ENCODE data around the gene WNT3A. TPM values are rescaled to one million over a fixed set of nuclear protein-coding genes. Genes with fewer than 3 reads are reported as not detected.

The WNT3A gene
- total RNA-seq, 2 experiments from 2014 or later, result not detected

DNA sequence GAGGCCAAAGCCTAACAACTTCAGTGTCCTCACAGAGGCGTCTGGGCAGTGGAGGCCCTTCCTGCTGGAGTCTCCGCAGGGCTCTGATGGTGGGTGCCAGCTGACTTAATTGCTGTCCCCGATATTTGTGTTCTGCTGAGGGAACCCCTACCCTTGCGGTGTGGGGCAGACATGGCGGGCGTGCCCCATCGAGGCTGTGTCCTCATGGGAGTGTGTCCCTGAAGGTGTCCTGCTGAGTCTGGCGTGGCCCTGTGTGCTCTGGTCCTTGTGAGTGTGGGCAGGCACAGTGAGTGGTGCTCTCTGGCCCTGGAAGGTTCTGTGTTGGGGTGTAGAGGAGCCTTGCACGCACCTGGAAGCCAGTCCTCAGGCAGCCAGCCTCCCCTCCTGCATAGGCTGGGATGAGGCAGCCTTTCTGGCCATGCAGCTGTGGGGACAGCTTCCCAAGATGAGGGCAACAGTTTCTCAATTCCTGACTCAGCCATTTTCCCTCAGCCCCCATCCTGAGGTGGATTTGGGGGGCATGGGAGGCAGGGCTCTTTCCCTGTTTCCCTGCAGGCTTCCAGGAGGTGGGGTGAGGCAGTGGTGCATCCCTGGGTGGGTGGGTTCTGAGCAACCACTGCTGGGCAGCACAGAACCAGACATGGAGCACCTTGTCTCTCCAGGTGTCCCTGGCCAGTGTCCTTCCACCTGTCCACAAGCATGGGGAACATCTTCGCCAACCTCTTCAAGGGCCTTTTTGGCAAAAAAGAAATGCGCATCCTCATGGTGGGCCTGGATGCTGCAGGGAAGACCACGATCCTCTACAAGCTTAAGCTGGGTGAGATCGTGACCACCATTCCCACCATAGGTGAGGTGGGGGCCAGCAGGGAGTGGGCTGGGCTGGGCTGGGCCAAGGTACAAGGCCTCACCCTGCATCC, 89.9 kb downstream of the WNT3A start:
- intact Hi-C loops (cut with micrococcal nuclease), result no loop called here
- no peak overlapping the region for H3K27ac Mint-ChIP-seq
- H3K4me3 Mint-ChIP-seq, result no peak overlapping the region
- CTCF ChIA-PET, result interaction anchor here (1.0 kb wide), 1 partner anchor 9 kb away, joined by 4 read pairs; no protein-coding TSS in a partner anchor
- peak; percentile 3 for DNase-seq
- H3K36me3 Mint-ChIP-seq (ENCODE audit: low read depth), result peaks cover 54% of the 10 kb centered on the region
- H3K9me3 Mint-ChIP-seq, result peaks cover 15% of the 10 kb centered on the region
- peaks cover 29% of the 10 kb centered on the region for H3K4me1 Mint-ChIP-seq (ENCODE audit: low read depth)
- H3K27me3 Mint-ChIP-seq (ENCODE audit: low read depth), result no peaks in the 10 kb centered on the region

DNA sequence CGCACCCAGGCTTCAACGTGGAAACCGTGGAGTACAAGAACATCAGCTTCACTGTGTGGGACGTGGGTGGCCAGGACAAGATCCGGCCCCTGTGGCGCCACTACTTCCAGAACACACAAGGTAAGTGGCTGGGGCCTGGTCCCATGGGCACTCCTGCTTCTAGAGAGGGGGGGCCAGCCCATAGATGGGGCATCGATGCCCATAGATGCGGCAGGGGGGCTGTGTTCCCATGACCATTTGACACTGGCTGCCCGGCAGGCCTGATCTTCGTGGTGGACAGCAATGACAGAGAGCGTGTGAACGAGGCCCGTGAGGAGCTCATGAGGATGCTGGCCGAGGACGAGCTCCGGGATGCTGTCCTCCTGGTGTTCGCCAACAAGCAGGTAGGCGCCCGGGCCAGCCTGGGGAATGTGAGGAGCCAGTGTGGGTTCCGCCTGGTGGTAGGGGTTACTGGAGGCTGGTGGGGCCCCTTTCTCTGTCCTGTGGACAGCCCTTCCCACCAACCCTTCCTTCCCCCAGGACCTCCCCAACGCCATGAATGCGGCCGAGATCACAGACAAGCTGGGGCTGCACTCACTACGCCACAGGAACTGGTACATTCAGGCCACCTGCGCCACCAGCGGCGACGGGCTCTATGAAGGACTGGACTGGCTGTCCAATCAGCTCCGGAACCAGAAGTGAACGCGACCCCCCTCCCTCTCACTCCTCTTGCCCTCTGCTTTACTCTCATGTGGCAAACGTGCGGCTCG, 90.7 kb downstream of the WNT3A start:
- Mint-ChIP-seq H3K4me3 (no peak overlapping the region), H3K4me1 (ENCODE audit: low read depth) (peaks cover 22% of the 10 kb centered on the region), H3K27ac (no peak overlapping the region), H3K27me3 (ENCODE audit: low read depth) (no peaks in the 10 kb centered on the region), H3K9me3 (peaks cover 14% of the 10 kb centered on the region), H3K36me3 (ENCODE audit: low read depth) (peaks cover 47% of the 10 kb centered on the region)
- CTCF ChIA-PET, result interaction anchor here (0.6 to 1.0 kb wide), 2 partner anchors 10 to 121 kb away, joined by 4 read pairs; no protein-coding TSS in a partner anchor
- intact Hi-C loops (cut with micrococcal nuclease), result no loop called here
- peak; percentile 2 for DNase-seq

DNA sequence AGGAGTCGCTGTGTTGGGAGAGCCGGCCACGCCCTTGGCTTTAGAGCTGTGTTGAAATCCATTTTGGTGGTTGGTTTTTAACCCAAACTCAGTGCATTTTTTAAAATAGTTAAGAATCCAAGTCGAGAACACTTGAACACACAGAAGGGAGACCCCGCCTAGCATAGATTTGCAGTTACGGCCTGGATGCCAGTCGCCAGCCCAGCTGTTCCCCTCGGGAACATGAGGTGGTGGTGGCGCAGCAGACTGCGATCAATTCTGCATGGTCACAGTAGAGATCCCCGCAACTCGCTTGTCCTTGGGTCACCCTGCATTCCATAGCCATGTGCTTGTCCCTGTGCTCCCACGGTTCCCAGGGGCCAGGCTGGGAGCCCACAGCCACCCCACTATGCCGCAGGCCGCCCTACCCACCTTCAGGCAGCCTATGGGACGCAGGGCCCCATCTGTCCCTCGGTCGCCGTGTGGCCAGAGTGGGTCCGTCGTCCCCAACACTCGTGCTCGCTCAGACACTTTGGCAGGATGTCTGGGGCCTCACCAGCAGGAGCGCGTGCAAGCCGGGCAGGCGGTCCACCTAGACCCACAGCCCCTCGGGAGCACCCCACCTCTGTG, 91.6 kb downstream of the WNT3A start:
- Mint-ChIP-seq H3K27ac (no peak overlapping the region), H3K4me1 (ENCODE audit: low read depth) (peaks cover 24% of the 10 kb centered on the region), H3K9me3 (peaks cover 14% of the 10 kb centered on the region), H3K27me3 (ENCODE audit: low read depth) (no peaks in the 10 kb centered on the region), H3K36me3 (ENCODE audit: low read depth) (peaks cover 42% of the 10 kb centered on the region), H3K4me3 (no peak overlapping the region)
- intact Hi-C loops (cut with micrococcal nuclease), result no loop called here
- DNase-seq, result no peak
- CTCF ChIA-PET, result interaction anchor here (1.7 kb wide), 1 partner anchor 8 kb away, joined by 4 read pairs; no protein-coding TSS in a partner anchor

DNA sequence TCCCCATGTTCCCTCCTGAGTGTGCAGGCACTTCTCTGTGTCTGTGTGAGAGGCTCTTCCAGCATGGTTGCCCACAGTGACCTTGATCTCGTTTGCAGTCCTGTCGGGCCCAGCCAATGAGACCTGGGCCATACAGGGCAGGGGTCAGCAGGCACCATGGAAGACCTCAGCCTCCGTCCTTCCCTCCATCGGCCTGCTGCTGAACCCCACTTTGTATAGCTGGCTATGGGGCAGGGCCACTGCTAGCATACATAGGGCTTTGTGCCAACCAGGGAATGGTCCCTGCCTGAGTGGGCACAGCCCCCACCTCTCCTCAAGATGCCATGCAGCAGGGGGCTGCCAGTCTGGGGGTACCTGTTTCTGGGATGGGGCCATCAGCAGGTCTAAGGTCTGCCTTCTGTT, 92.5 kb downstream of the WNT3A start:
- H3K36me3 Mint-ChIP-seq (ENCODE audit: low read depth), result peaks cover 37% of the 10 kb centered on the region
- peaks cover 31% of the 10 kb centered on the region for H3K4me1 Mint-ChIP-seq (ENCODE audit: low read depth)
- no peak overlapping the region for H3K4me3 Mint-ChIP-seq
- no peaks in the 10 kb centered on the region for H3K27me3 Mint-ChIP-seq (ENCODE audit: low read depth)
- H3K9me3 Mint-ChIP-seq, result peaks cover 9% of the 10 kb centered on the region
- no peak overlapping the region for H3K27ac Mint-ChIP-seq
- no peak for DNase-seq
- CTCF ChIA-PET, result interaction anchor here (1.7 kb wide), 1 partner anchor 9 kb away, joined by 4 read pairs; no protein-coding TSS in a partner anchor
- intact Hi-C loops (cut with micrococcal nuclease), result no loop called here

DNA sequence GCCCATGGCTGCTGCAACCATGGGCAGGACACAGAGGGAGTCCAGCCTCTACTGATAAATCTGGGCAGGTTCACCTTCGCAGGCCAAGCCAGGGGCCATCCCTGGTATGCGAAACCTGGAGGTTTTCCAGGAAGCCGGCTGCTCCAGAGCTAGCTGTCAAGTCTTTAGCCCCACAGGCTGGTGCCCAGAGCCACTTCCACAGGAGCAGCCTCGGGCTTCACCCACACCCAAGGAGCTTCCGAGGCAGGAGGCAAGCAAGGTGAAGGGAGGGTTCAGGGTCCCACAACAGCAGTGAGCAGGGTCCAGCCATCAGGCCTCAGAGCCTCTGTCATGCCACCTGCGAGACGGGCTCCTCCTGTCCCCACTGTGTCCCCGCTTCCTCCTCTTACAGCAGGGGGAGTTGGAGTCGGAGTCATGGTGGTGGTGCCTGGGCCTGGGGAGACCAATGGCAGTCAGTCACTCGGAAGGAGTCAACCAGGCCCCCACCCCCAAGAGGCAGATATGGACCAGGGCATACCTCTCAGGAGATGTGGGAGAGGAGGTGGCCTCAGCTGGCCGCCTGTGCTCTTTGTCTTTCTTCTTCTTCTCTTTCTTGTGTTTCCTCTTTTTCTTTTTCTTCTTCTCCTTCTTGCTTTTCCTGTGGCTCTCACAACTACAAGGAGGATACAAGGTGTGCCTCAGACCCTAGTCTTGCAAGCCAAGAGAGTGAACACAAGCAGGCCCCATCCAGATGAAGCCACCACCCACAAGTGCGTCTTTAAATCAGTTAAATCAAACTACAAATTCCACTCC, 94.2 kb downstream of the WNT3A start:
- Mint-ChIP-seq H3K4me1 (ENCODE audit: low read depth) (peaks cover 20% of the 10 kb centered on the region), H3K36me3 (ENCODE audit: low read depth) (peaks cover 25% of the 10 kb centered on the region), H3K4me3 (peak overlapping the region; percentile 65), H3K9me3 (no peaks in the 10 kb centered on the region), H3K27me3 (ENCODE audit: low read depth) (no peaks in the 10 kb centered on the region), H3K27ac (peak overlapping the region; percentile 79)
- intact Hi-C loops (cut with micrococcal nuclease), result no loop called here
- CTCF ChIA-PET, result no interaction called here
- DNase-seq, result no peak

DNA sequence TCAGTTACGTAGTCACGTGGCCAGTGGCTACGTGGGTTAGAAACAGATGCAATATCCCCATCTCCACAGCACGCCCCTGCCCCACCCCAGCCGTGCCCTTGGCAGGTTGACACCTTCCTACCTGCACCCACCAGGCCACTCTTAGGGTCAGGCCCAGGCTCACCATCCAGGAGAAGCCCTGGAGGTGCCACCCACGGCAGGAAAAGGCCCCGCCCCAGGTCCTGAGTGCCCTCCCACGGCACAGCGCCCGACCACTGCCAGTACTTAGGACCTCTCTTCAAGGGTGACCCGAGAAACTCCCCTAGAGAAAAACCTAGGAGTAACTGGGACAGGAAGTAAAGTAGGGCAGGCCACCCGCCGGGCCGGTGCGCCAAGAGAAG, 94.8 kb downstream of the WNT3A start:
- no peak for DNase-seq
- H3K4me1 Mint-ChIP-seq (ENCODE audit: low read depth), result peaks cover 20% of the 10 kb centered on the region
- H3K9me3 Mint-ChIP-seq, result no peaks in the 10 kb centered on the region
- H3K4me3 Mint-ChIP-seq, result peak overlapping the region; percentile 65
- peaks cover 22% of the 10 kb centered on the region for H3K36me3 Mint-ChIP-seq (ENCODE audit: low read depth)
- intact Hi-C loops (cut with micrococcal nuclease), result no loop called here
- CTCF ChIA-PET, result no interaction called here
- peak overlapping the region; percentile 79 for H3K27ac Mint-ChIP-seq
- H3K27me3 Mint-ChIP-seq (ENCODE audit: low read depth), result no peaks in the 10 kb centered on the region

DNA sequence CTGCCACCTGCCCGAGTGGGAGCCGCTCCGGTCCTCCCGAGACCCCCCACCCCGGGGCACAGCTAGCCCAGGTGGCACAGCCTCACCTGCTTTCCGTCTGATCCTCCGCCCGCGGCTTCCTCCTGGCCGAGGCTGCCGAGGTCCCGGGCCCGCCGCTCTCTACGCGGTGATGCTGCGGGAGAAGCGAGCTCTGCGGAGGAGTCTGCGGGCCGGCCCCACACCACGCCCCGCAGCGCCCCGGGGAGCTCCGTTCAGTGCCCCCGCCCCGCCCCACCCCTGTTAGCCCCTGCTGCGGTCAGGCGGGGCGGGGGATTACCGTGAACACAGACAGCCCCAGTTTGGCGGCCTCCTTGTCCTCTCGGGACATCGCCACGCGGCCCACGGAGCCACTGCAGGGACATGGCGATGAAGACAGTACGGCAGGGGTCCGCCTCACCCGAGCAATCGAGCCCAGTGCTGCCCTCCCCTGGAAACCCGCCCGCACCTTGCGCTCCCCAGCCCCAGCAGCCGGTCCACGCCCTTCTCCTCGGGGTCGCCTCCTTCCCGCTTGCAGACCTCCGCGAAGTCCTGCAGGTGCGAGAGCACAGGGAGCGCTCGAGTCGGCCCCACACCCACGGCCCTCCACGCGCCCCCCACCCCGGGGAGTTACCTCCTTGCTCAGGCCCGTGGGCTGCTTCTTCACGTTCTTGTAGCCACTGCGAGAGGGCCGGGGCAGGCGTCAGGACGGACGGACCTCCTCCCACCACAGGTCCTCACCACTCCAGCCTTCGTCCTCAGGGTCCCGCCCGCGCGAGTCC, 95.4 kb downstream of the WNT3A start:
- H3K9me3 Mint-ChIP-seq, result no peaks in the 10 kb centered on the region
- peak overlapping the region; percentile 18 for H3K27ac Mint-ChIP-seq
- peaks cover 20% of the 10 kb centered on the region for H3K4me1 Mint-ChIP-seq (ENCODE audit: low read depth)
- CTCF ChIA-PET, result no interaction called here
- intact Hi-C loops (cut with micrococcal nuclease), result loop anchor here (1.0 kb wide), 1 partner anchor 39 kb away; no protein-coding TSS in a partner anchor
- H3K27me3 Mint-ChIP-seq (ENCODE audit: low read depth), result no peaks in the 10 kb centered on the region
- peak; percentile 68 for DNase-seq
- peaks cover 22% of the 10 kb centered on the region for H3K36me3 Mint-ChIP-seq (ENCODE audit: low read depth)
- peak overlapping the region; percentile 92 for H3K4me3 Mint-ChIP-seq

DNA sequence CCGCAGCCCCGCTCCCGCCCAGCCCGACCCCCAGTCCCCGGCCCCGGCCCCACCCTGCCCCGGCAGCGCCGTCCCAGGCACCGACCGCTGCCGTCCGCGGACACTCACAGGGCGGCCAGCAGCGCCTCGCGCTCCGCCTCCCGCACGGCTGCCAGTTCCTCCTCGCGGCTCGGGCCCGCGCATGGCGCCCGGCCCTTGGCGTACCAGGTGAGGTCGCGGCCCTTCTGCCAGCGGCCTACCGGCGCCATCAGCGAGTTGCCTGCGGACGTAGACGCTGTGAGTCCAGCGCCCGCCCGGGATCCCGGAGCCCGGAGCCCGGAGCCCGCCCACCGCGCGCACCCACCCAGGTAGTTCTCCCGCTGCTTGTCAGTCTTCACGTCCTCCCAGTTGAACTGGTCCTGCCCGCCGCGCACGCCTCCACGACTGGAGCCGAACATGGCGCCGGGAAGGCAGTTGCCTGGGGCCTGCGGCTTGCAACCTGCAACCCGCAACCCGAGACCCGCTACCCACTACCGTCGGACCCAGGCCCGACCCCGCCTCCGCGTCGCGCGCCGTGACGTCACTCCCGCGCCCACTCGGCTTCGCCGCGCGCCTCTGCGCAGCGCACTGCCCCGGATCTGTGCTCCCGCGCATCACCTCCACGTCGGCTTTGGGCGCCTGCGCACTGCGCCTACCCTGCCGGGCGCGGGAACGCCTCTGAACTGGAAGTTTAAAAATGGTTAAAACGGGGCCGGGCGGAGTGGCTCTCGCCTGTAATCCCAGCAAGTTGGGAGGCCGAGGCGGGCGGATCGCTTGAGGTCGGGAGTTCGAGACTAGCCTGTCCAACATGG, 96.2 kb downstream of the WNT3A start, which contains the start of gene C1orf35:
Gene C1orf35, minus strand, starts transcription at position 535 of the 830 bp plus-strand sequence. Its CDS starts 98 bp downstream, at position 437.
- Mint-ChIP-seq H3K27me3 (ENCODE audit: low read depth) (no peaks in the 10 kb centered on the region), H3K4me3 (peak within 1 kb of the TSS; percentile 92), H3K36me3 (ENCODE audit: low read depth) (peaks cover 17% of the 10 kb centered on the region), H3K27ac (peak within 1 kb of the TSS; percentile 87), H3K9me3 (no peaks in the 10 kb centered on the region), H3K4me1 (ENCODE audit: low read depth) (peaks cover 28% of the 10 kb centered on the region)
- DNase-seq, result peak; percentile 96
- intact Hi-C loops (cut with micrococcal nuclease), result loop anchor here (1.0 kb wide), 5 partner anchors 21 to 104 kb away; partner anchors contain the start of genes ARF1 and GUK1
- CTCF ChIA-PET, result interaction anchor here (1.1 kb wide), 1 partner anchor 100 kb away, joined by 3 read pairs; no protein-coding TSS in a partner anchor

DNA sequence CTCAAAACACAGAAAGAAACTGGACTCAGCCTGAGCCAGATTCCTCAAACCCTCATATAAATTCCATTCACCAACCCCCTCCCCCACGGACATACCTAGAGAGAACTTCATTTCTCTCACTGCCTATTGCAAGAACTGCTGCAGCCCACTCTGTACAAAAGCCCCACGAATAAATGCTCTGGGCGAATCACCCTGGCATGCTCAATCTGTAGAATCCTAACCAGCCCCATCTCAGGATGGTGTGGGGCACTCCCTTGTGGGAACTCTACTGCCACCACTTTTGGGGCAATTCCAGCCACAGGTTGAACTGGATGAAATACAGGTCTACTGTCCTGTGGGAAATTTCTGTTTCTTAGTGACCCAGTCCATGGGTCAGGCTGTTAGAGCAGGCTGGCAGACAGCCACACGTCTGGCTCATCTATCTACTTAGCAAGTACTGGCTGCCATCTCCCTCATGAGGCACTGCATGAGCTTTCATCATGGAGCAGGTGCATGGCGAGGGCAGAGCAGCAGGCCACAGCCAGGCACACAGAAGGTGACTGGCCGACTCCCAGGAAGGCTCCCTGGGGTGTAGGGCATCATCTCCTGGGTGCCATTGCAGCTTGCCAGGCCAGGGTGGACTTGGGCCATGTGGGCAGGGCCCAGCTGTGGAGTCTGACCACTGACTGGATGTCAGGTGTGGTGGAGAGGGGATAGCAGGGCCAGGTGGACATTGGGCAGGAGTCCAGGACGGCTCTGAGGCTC, 97.9 kb downstream of the WNT3A start:
- no peaks in the 10 kb centered on the region for H3K27me3 Mint-ChIP-seq (ENCODE audit: low read depth)
- H3K4me1 Mint-ChIP-seq (ENCODE audit: low read depth), result peaks cover 37% of the 10 kb centered on the region
- intact Hi-C loops (cut with micrococcal nuclease), result no loop called here
- H3K4me3 Mint-ChIP-seq, result peak overlapping the region; percentile 92
- no peaks in the 10 kb centered on the region for H3K9me3 Mint-ChIP-seq
- H3K27ac Mint-ChIP-seq, result peak overlapping the region; percentile 46
- DNase-seq, result no peak
- CTCF ChIA-PET, result interaction anchor here (1.1 kb wide), 1 partner anchor 101 kb away, joined by 3 read pairs; no protein-coding TSS in a partner anchor
- peaks cover 14% of the 10 kb centered on the region for H3K36me3 Mint-ChIP-seq (ENCODE audit: low read depth)
